Activated naive CD8-positive, alpha-beta T cell treated with anti-CD3 and anti-CD28 coated beads, Interleukin-2, amount 50 U/mL, for 16 hours (primary cell): Measurements from ENCODE around the gene TMC3.
"Not testable (repeated sequence)": the region's sequence is repeated elsewhere in the genome, so short reads cannot be mapped to it uniquely, and the experiment has no call there.

Experiments used
- DNase-seq: peaks from one replicate; pipeline ENCODE4 v3.0.0-alpha.2; 2020; ENCODE audit warnings: low read depth, low spot score

TMC3 gene

GRCh38 chr15:81346611-81347010, 27.4 kb downstream of the TMC3 start:
- no peak for DNase-seq

DNA sequence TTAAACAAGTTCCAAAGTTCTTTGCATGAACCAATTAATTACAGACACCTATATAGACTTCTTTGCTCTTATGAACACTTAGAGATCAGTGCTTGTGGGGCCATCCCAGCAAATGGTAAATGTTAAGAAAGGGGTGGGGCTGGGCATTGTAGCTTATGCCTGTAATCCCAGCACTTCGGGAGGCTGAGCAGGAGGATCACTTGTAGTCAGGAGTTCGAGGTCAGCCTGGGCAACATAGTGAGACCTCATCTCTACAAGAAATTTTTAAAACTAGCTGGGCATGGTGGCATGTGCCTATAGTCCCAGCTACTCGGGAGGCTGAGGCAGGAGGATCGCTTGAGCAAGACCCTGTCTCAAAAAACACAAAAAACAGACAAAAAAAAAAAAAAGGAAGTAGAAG, 30.6 kb downstream of the TMC3 start:
- DNase-seq = no peak

- DNase-seq = no peak
Observed at GRCh38 chr15:81341351-81341750, 32.7 kb downstream of the TMC3 start.

DNA sequence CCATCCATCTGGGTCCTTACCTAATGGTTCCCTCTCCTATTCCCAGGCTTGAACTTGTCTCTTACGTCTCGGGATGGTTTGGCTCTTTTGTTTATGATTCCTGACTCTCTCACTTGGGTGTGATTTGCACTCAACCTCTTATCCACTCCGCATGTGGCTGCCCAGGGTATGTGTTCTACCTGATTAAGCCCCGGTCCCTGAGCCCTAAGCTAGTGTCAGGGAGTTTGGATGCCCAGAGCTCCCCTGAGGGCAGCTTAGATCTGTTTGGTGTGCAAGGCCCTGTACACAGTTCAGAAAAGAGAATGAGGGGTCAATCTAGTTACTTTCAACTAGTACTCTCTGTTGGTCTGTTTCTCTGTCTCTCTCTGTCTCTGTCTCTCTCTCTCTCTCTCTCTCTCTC, 34.2 kb downstream of the TMC3 start:
- no peak for DNase-seq

- no peak for DNase-seq
Observed at GRCh38 chr15:81339321-81339720, 34.7 kb downstream of the TMC3 start.

GRCh38 chr15:81338170-81339007, 35.6 kb downstream of the TMC3 start:
- DNase-seq = no peak

DNA sequence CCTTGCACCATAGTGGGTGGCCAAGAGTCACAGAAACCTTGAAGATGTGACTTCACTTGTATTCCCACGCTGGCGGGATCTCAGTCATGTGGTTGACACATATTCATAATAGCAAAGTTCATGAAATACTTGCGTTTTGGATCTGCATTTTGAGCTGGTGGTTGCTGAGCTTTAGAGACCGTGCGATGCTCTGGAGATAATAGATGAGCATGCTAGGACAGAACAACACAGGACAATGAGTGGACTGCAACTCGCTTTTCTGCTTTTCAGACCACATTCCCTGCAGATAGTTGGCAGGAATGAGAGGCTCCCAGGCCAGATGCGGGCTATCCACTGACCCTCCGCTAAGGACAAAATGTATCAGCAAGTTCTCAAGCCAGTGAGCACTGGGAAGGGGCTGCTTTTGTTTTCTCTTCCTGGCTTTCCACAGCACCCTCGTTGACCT, 36.3 kb downstream of the TMC3 start:
- no peak for DNase-seq

GRCh38 chr15:81337241-81337640, 36.8 kb downstream of the TMC3 start:
- no peak for DNase-seq

DNA sequence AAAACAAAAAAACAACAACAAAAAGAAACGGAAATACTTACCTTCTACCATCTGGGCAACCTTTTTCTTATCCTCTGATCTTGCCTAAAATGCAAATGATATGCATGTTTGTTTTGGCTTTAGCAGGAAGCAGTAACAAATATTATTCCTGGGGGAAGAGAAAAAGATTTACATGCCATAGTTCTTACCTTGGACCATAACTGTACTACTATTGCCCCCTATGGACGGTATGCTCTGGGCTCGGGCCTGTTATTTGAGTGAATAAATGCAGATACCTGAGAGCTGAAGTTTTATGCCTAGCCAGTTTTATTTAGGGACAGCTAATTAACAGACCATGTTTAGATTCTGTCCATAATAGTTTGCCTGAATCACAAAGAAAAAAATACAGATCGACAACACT, 37.4 kb downstream of the TMC3 start:
- DNase-seq = no peak

DNA sequence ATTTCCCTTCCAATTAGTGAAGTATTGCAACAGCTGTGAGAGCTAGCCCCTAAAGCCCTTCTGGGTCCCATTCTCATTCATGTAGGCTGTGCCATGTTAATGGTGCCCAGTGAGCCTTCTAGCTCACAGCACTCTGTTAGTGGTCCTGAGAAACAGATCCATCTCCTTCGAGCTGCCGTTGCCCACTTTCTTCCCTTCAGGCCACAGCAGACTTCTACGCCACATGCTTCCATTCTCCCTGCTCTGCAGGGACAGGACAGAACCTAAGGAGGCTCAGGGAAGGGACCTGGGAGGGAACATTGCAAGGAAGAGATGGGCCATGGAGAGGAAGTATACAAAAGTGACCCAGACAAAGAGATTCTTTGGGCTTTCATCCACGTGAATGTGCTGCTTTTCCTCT, 38.4 kb downstream of the TMC3 start:
- no peak for DNase-seq

GRCh38 chr15:81334768-81335435, 39.1 kb downstream of the TMC3 start:
- no peak for DNase-seq

DNA sequence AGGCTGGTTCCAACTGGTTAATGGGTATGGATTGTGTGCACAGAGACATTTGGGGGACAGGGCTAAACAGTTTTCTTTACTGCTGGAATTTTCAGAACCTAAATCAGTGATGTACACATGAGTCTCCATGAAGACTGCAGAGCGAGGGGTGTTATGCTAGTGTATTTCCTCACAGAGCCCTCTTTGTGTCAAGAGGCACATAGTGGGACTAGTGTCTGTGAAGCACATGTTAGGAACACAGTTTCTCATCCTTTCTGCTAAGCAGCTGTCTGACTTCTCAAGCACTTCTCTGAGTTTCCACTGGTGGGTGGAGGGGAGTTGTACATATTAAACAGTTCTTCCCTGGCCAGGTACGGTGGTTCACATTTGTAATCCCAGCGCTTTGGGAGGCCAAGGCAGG, 40.6 kb downstream of the TMC3 start:
- no peak for DNase-seq

- DNase-seq = no peak
Observed at GRCh38 chr15:81332326-81332725, 41.7 kb downstream of the TMC3 start.

- no peak for DNase-seq
Observed at GRCh38 chr15:81331600-81331999, 42.4 kb downstream of the TMC3 start.

GRCh38 chr15:81331141-81331540, 42.9 kb downstream of the TMC3 start:
- not testable (repeated sequence) for DNase-seq

DNA sequence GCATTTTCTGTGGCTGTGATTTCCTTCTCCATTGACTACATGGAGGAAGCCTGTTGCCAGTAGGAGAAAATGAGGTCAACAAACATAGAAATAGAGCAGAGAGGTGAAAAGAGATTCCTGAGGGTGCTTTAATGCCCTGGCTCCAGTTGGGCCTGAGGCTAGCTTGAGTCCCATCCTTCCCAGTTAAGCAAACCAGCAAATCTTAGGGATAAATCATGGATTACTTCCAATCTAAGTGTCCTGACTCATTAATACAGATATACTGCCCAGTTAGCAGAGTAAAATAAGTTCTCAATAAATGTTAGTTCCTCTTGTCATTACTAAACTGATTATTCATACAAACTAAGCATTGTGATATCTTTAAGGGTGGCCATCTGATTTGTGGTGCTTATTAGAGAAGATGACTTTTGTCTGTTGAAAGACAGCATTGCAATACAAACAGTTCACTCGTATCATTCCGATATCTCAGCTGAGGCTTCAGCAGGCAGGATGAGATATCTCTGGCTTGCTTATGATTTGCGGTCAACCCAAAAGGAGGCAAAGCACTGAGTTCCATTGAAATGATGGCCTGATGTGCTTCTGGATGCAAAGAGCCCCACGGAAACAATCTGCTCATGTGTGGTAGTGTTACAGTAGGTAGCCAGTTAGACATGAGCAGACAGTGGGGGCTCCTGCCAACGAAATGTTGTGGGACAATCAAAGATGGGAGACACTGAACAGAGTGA, 43.5 kb downstream of the TMC3 start:
- no peak for DNase-seq

DNA sequence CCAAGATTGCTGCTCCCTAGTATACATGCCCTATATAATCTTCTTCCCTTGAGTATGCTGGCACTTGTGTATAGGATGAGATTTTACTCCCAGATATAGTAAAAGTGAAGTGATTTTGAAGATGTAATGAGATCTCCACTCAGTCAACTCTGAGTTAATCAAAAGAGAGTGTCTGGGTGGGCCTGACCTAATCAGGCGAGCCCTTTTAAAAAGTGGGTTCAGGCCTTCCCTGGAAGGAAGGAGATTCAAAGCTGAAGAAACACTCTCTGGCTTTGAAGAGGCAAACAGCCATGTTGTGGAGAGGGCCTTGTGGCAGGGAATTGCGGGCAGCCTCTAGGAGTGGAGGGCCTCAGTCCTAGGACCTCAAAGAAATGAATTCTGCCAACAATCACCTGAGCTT, 44.6 kb downstream of the TMC3 start:
- DNase-seq = no peak

DNA sequence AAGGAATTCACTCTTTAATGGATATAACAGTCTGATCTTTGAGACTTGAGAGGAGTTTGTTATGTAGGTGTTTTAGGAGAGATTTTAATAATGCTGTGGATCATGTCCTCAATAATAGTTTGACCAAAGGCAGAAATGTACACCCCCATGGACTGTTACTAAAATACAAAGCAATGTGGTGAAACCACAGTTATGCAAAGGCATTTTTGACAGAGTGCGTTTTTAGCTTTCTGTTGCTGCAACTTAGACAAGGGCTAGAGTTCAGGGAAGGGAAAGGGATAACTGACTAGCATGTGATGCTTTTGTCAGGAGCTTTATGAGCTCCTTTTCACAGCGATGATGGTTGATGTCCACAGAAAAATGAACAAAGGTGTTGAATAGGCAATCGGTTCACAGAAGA, 46.5 kb downstream of the TMC3 start:
- DNase-seq = no peak

DNA sequence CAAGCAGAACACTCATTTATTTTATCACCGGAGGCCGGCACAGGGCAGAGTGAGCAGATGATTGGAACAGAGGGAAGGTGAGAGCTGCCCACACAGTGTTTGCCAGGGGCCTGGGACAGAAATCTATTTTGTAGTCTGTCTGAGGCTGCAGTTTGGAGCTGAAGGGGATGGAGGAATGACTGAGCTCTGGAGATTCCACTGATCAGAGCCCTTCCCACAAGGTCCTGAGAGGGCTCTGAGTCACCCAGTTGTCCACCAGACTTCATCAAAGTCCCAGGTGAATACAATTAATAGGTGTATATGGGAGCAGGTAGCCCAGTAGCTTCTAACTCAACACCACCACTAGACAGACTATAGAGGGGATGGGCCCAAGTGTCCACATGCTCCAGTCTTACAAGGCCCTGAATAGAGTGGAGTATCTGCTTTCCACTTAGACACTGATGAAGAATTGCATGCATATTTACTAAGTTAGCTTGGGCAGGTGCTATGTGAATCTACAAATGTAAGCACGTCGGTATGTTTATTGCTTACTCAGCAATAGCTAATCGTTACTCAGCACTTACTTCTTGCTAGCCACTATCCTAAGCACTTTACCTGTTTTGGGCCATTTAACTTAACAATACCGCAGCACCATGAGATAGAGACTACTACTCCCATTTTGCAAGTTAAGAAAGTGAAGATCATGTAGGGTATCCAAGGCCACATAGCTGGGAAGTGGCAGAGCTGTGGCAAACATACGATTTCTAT, 47.4 kb downstream of the TMC3 start:
- DNase-seq = no peak

DNA sequence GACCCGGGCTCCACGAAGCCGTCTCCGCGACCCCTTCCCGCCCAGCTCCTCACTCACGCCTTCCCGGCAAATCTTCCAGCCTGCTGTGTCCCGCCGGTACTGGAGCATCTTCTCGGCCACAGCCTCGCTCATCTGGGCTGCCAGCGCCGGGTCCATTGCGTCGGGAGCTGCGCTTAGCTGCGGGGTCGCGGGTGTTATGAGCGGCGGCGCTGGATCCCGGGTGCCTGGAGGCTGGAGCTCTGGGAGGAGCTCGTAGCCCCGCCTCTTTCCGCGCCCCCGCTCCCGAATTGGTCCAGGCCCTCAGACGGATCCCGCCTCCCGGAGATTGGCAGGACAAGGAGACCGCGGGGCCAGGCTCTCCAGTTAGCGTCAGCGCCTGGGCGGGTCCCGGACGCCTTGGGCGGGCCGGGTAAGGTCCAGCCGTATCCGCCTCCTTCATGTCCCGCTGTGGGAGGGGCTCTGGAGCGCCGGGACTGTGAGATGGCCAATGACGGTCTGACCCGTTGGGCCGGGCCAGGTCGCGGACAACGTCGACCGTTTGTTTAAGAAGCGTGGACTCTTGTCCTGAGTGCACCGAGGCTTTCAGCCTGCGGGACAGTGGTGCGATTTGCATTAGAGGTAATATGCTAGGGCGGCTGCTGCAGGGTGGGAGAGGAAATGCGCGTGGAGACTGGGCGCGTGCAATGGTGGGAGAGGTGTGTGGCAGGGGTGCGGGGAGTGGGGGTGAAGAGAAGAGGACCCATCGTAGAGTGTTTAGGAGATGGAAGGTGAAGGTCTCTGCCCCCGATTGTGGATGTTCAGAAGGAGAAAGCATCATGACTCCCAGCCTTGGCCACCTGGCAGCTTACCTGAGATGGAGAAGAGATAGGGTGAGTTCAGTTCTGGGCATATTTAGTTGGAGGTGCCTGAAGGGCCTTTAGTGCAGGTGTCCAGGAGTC, 49.8 kb downstream of the TMC3 start, which contains the start of gene STARD5:
TSS of gene STARD5 (minus strand) at position 198 of the 938 bp plus-strand sequence. CDS start at position 156, 42 bp downstream.
- DNase-seq = peak; percentile 94

DNA sequence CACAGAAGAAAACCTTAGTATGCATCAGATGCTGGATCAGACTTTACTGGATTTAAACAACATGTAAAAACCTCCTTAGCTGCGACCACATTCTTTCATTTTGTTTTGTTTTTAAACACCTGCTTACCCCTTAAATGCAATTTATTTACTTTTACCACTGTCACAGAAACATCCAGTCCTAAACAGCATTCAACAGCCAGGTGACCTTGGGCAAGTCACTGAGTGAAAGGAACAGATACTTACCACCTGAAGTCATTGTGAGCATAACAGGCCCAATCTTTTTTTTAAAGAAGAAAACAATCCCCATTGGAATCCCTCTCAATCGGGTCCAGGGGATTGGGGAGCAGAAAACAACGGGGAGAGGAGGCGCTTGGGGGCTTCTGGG, 50.5 kb downstream of the TMC3 start:
- no peak for DNase-seq
